ENCODE measurements around the gene TSHZ1.

DNA sequence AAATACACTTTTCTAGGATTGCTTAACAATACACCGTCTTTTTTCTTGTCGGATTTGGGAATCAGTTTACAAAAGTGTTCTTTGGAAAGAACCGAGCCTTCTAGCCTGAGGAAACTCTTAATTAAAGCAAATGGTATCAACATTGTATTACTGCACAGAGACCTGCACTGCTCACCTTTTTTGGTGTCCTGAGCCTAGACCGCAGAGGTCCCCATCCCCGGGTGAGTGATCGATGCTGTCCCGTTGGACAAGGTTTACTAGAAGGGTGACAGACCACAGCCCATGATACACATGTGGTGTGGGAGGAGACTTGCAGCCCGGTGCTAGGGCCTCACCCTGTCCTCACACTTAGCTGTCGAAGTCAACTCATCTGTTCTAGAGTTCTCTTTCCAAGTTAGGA lies 55.3 kb downstream of the TSHZ1 start:
- TF ChIP-seq EZH2 (IDR thresholded peaks at IDR 0.05; ENCODE audit: low read depth), result no peak
- TF ChIP-seq, protein P1, sequence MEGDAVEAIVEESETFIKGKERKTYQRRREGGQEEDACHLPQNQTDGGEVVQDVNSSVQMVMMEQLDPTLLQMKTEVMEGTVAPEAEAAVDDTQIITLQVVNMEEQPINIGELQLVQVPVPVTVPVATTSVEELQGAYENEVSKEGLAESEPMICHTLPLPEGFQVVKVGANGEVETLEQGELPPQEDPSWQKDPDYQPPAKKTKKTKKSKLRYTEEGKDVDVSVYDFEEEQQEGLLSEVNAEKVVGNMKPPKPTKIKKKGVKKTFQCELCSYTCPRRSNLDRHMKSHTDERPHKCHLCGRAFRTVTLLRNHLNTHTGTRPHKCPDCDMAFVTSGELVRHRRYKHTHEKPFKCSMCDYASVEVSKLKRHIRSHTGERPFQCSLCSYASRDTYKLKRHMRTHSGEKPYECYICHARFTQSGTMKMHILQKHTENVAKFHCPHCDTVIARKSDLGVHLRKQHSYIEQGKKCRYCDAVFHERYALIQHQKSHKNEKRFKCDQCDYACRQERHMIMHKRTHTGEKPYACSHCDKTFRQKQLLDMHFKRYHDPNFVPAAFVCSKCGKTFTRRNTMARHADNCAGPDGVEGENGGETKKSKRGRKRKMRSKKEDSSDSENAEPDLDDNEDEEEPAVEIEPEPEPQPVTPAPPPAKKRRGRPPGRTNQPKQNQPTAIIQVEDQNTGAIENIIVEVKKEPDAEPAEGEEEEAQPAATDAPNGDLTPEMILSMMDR (conservative IDR thresholded peaks at IDR 0.05), result no peak

Measured in PC-9 (cell line).